Kidney tubule cell (primary cell): ENCODE data around the gene EML1.

ENCODE experiments used
- DNase-seq: peaks from one replicate; pipeline ENCODE4 v3.0.0-alpha.2; 2018; ENCODE audit warnings: low spot score

Gene EML1

DNA sequence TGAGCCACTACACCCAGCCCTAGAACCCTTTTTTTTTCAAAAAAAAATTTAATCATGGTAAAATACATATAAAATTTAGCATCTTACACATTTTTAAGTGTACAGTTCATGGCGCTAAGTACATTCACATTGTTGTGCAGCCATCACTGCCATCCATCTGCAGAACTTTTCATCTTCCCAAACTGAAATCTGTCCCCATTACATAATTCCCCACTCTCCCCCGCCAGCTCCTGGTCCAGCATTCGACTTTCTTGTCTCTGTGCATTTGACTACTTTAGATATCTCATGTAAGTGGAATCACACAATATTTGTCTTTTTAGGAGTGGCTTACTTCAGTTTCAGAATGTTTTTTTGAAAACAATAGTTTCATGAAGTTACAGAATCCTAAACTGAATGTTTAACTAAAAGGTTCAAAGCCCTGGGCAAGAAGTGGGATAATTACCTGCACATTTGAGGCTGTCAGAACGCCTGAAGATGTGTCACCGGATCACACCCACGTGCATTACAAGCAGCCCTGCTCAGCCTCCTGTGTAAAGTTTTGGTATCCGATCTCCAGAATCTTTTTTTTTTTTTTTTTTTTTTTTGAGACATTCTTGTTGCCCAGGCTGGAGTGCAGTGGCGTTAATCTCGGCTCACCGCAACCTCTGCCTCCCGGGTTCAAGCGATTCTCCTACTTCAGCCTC is 12.7 kb downstream of the EML1 start:
- no peak for DNase-seq

DNA sequence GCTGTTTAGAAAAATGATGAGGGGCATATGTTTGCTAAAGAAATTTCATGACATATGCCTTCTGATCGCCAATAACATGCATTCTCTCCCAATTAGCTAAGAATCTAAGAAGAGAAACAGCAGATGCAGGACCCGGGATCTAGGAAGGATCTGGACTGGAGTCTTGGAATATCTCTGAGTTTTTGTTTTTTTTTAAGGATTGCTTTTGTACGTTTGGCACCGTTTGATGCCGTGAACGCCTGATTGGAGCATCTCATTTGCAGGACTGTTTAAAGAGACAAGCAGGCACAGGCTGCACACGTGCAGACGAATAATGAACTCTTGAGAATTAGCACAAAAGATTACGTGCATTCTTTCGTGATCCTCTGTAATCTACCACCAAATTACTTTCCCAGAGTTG is 13.6 kb downstream of the EML1 start:
- no peak for DNase-seq

DNA sequence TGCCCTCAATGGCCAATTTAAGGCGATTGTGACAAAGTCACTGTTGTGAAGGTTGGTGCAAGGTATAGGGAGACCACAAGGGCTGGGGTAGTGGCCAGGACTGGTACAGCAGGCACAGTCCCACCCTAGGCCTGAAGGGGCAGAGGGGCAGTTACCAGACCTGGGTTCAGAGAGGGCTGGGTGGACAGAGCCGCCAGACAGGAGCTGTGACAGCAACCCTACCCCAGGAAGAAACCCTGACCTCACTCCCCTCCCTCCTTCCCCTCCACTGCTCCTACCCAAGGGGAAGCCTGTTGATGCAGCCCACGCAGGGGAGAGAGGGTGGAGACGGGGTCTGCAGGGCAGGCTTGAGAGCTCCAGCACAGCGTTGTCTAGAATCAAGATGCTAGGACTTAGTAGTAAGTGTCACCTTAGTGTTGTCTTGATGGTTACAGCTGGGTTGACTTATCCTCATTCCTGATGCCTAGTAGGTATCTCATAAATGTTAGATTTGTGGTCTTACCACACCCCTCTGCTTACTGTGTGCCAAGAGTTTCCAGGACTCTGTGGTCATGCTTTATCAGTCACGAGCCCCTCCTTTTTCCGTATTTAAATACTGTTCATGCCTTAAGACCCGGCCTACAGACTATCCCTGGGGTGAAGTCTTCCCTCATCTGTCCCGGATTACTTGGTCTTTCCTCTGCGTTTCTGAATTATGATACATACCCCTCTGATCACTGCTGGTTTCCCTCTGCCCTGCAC is 14.4 kb downstream of the EML1 start:
- peak; percentile 39 for DNase-seq

DNA sequence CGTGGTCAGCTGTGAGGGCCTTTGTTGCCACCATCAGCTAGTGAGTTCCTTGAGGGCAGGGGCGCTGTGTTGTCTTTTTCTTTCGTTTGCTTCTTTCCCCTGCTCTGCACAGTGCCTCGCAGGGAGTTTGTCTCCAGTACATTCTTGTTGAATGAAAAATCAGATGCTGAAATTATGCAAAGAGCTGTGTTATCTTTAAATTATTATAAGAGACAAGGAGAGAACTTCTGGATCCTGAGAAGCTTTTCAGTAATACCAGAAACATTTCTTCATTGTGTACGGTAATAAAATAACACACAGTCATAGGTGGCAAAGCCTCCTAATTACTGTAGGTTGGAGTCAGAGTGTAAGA is 14.9 kb downstream of the EML1 start:
- DNase-seq, result no peak

DNA sequence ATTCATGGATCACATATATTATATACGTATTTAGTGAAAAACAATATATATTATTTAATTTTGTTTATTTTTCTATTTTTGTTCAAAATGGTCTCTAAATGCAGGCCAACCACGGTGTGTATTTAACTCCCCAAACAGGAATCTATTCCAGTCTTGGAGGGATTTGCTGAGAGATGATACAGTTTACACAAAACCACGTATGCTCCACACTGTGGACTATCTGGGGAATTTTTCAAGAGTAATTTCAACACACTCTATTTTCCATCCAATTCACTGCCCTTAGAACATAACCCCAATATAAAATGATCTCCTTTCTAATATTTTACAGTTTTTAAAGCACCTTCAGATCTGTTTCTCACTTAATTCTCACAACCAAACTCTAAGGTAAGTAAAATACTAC is 15.3 kb downstream of the EML1 start:
- no peak for DNase-seq

DNA sequence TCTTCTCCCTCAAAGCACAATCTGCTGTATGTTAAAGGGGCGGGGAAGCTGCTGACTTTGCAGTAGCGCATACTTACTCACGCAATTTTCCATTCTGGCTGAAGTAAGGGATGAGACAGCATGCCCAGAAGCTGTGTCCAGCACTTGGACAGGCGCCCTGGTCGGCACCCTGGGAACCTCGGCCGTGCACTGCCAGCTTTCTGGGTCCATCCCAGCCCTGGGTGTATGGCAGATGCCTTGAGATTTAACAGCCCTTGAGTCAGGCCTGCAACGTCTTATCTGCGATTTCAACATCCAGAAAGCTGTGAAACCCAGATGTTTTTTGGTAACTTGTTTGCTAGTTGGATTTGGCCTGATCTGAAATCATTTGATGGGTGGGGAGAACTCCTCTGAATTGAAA is 16.1 kb downstream of the EML1 start:
- DNase-seq, result no peak

DNA sequence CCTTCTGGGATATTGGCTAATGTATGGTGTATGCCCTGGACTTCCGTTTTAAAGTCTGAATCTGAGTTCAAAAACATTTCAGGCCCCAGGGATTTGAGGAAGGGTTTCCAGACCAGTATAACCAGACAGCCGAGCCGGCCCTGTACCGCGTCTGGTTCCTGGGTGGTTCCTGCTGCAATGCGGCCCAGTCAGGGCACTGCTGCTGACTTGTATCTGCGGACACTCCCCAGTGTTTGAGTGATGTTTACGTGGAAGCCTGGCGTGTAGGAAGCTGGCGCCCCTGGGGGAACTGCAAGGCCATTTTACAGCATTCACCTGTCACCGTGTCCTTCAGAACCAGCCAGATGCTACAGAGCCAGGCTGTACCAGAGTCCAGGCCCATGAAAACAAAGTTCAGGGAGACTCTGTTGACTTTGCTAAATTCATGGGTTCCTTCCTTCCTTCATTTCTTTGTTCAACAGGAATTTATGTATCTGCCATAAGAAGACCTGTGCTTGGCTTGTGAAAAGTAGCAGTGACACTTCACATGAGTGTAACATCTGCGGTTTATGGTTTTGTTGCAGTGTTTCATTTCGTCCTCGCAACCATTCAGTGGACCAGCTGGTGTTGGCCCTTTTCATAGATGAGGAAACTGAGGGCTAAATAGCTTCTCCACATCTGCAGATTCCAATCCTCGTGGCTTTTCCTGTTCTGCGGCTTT is 16.8 kb downstream of the EML1 start:
- no peak for DNase-seq

DNA sequence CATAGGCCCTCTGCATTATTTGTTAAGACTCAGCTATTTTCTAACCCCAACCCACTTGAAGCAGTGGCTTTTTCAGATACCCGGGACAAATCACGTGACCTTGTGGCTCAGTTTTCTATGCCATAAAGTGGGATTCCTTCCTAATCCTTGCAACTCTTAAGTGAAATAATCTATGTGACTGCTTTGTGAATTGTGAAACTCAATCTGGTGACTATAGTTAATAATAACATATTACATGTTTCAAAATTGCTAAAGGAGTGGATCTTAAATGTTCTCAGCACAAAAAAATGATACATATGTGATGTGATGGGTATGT is 17.3 kb downstream of the EML1 start:
- no peak for DNase-seq

DNA sequence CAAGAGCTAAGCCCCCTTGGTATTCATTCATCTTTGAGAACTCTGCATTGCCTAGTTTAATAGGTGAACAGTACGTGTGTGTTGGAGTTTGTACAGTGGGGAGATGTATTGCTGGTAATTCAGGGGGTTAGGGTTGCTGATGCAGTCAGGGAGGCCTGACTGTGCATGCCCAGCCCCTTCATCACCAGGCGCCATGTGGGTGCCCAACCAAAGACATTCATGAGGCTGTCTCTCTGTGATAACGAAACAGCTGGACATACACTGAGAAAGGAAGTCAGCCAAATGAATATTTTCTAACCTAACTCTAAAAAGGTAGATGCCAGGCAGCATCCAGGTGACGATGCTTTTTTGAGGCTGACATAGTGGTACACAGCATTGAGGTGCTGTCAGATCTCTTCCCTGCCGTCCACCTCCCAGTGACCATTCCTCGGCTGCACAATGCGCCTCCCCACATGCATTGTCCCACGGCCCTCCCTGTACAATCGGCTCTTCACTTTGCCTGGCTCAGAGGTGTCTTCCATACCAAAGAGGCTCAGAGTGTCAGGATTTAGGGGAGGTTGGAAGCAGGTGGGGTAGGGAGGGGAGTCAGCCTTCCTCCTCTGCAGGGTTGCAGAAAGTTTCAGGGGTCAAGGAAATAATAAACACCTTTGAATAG is 19.0 kb downstream of the EML1 start:
- DNase-seq, result no peak

DNA sequence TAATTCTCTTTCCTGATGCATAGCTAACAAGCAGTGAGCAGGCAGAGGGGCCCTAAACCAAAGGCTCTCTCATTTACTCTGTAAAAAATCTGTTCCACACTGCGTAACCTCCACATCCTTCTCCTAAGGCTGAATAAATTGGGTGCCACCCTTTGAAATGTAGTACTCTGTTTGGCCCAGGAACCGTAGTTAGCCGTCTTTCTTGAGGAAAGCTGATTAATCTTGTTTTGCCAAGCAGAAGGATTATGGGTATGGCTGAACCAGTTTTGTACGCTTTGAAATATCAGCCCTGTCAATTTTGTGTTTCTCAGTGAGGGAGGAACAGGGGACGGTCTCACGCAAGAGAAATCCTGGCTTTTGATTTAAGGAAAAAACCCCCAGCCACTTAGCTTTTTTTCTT is 19.7 kb downstream of the EML1 start:
- DNase-seq, result no peak

DNA sequence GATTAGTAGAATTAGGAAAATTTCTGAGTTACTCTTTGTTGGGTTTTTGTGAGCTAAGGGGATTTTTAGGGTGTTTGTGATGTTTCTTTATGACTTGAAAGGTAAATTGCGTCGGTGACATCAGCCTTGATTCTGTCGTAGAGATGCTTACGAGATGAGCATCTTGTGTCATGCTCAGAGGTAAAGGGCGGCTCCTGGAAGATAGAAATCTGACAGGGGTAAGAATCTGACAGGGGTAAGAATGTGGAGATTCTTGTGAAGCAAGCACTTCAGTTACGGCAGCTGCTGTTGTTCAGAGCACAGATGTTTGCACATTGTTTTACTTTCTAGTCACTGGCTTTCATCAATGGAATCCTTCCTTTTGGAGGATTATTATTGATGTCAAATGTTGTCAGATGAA is 22.5 kb downstream of the EML1 start:
- DNase-seq, result no peak

DNA sequence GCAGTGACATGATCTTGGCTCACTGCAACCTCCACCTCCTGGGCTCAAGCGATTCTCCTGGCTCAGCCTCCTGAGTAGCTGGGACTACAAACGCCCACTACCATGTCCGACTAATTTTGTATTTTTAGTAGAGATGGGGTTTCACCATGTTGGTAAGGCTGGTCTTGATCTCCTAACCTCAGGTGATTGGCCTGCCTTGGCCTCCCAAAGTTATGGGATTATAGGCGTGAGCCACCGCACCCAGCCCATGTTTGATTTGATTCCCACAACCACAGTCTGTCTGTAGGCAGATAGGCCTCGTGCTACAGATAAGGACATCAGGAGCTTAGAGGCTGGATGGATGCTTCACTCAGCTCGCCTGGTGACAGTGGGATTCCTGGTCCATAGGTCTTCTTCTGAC is 23.0 kb downstream of the EML1 start:
- no peak for DNase-seq

DNA sequence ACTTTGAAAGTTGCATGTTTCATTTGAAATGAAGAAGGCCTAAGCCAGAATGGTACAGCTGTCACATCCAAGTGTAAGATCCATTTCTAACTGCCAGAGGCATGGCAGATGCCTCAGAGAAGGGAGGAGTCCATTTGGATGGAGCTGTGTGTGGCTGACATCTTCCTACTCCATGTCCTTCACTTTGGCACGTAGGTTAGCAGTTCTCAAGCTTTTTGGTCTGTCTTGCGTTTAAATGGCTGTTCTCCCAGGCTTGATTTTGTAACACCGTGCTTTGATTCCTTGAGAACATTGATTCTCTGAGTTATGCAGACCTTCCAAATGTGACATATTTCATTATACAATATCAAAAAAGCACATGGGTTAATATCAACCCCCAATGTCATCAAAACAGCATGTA is 23.4 kb downstream of the EML1 start:
- DNase-seq, result no peak

DNA sequence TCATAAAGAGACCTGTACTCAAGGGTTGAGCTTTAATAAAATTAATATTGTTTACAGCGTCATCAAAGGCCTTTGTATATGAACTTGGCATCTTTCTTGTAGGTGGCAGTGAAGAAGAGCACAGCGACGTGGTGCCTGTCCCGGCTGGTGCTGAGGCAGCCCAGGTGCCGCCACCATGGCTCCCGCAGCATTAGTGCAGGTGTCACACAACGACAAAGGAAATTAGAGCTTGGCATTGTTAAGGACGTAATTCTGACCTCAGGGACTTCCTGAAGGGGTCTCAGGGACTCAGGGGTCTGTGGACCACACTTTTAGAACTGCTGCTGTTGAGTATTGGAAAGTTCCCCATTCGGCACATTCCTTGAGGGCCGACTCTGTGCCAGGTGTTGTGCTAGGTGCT is 24.1 kb downstream of the EML1 start:
- no peak for DNase-seq

DNA sequence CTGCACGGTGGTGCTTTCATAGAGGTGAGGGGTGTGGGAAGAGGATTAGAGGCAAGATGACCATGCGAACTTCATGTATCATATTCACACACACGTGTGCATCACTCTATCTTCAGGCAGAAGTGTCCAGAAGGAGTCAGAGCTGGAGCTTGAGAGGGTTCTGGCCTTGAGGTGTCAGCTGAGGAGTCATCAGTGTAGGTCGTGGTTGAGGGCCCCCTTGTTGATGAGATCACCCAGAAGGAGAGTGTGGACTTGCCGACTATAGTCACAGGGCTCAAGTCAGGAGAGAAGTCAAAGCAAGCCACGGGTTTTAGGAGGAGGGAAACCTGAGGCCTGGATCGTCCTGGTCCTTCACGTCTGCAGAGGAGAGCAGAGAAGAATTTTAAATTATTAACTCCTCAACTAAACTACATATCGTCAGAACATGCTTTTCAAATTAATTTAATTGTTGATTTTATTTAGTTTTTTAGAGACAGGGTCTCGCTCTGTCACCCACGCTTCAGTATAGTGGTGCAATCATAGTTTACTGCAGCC is 25.4 kb downstream of the EML1 start:
- DNase-seq, result peak; percentile 66

DNA sequence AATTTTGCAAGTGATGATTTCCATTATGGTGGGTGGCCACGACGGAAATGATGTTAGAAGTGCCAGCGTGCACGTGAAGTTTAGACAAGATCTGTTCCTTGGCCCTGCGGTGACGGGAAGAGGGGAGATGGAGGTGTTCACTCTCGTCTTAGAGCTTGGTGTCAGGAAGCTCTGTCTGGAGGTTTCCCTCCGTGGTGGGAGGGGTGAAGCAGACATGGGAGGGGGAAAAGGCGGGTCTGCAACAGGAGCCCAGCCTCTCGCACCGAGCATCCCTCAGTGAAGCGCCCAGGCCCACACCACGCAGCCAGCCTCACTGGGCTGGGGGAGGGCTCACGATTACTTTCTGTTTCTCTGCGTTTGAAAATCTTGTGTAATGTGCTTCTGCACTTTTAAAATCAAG is 26.3 kb downstream of the EML1 start:
- no peak for DNase-seq

DNA sequence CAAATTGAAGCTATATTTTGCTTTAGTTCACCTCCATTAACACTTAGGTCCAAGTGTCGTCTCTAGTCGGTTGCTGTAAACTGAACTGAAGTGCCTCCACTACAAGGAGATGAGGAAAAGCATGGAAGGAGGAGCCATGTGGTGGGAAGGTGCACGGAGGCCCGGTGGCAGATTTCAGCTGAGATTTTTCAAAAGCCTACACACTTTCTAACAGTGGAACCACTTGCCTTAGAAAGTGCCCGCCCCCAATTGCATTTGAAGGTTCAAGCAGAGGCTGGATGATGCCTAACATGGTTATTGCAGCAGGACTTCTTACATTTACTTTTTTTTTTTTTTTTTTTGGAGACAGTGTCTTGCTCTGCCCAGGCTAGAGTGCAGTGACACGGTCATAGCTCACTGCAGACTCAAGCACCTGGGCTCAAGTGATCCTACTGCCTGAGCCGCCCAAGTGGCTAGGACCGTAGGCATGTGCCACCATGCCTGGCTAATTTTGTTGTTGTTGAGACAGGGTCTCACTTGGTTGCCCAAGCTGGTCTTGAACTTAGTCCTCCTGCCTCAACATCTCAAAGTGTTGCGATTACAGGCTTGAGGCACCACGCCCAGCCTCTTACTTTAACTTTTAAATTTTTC is 27.6 kb downstream of the EML1 start:
- no peak for DNase-seq

DNA sequence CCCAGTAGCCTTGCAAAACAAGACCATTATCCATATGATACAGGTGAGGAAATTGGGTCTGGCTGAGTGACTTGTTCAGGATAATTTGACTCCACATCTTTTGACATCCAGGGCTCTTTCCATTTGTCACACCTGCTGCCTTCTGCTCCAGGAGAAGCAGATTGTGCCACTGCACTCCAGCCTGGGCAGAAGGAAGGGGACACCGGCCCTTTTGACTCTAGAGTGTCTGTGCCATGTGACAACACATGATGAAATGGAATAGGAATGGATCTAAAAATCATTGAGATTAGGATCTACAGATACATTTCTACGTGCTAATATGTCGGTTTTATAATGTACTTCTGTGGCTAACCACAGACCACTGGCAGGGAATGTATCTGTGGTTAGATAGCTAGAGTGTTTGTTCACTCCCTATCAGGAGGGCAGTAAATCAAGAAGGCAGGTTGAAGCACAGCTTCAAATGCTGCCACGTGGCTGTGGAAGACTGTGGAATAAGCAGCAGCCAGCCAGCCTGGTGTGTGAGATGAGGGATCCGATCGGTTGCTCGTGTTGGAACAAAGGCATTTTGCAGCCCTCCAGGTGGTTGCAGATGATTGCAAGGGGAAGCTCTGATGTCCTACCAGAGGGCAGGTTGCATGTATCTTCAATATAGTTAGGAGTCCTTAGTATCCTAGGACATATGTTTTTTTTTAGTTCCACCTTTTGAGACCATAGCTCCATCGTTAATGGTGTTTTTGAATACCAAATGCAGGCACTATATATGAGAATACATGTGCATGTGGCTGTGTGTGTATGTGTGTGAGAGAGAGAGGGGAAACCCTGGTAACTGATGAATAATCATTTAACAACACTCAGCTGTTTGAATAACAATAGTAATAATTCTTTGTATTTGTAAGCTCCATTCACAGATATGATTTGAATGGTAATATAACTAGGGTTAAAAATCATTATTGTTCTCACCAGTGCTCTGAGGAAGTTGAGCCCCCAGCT is 28.6 kb downstream of the EML1 start:
- DNase-seq, result peak; percentile 61

DNA sequence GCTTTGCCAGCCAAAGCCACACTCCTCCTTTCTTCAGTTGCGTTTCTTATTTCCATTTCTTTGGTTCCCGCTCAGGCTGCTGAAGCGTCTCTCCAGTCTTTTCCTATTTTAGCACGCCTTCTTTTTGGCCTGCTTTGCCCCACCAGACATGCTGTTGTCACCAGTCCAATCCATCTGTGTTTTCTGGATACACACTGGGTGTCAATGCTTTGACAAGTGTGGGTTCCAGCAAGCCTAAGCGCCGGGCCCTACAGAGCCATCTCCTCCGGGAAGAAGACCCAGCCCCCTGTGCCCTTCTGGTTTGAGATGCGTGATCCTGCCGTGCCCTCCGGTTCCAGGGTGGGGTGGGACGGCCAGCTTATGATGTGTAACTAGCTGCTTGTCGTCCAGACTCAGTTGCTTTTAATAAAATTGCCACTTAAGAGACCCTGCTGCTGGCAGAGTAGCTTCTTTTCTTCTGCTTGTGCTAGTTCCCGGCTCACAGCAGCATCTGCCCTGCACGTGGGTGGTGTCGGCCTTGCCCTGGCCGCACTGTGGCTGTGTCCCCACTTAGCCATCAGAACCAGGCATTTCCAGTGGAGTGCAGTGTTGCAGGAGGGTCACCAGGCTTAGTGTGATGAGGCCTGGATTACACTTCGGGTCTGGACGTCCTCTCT is 29.7 kb downstream of the EML1 start:
- DNase-seq, result no peak

DNA sequence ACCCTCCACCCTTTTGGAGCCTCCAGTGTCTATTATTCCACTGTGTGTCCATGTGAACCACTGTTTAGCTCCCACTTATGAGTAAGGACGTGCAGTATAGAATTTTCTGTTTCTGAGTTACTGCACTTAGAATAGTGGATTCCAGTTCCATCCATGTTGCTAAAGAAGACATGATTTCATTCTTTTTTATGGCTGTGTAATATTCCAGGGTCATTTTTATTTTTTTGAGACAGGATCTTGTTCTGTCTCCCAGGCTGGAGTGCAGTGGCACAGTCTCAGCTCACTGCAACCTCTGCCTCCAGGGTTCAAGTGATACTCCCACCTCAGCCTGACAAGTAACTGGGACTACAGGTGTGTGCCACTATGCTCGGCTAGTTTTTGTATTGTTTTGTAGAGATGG is 31.6 kb downstream of the EML1 start:
- DNase-seq, result no peak

DNA sequence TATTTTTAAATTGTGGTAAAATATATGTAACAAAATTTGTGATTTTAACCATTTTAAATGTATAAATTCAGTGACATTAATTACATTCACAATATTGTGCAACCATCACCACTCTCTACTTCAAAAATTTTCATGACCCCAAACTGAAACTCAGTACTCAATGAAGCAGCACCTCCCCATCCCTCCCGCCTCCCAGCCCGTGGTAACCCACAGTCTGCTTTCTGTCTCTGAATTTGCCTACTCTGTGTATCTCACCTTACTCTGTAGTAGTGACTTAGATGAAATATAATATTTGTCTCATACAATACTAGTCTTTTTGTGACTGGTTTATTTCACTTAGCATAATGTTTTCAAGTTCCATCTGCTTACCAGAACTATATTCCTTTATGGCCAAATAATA is 36.2 kb downstream of the EML1 start:
- DNase-seq, result no peak
